LoVo (cell line): ENCODE results near the gene LYST.

Experiments
- DNase-seq: peaks from one replicate; pipeline ENCODE4 v3.0.0-alpha.2; 2016; ENCODE audit warnings: low spot score

LYST gene

GRCh38 chr1:235888119-235888643 lies 21.5 kb upstream of the LYST start:
- no peak for DNase-seq

GRCh38 chr1:235887676-235888075 lies 21.0 kb upstream of the LYST start:
- no peak for DNase-seq

- no peak for DNase-seq
Measured at GRCh38 chr1:235885655-235886262, 19.1 kb upstream of the LYST start.

- peak; percentile 50 for DNase-seq
Measured at GRCh38 chr1:235883261-235883927, 16.7 kb upstream of the LYST start.

GRCh38 chr1:235882816-235883215 lies 16.1 kb upstream of the LYST start:
- no peak for DNase-seq

GRCh38 chr1:235881930-235882700 lies 15.4 kb upstream of the LYST start:
- no peak for DNase-seq

- no peak for DNase-seq
Measured at GRCh38 chr1:235878082-235878811, 11.5 kb upstream of the LYST start.

GRCh38 chr1:235876402-235876841 lies 9.7 kb upstream of the LYST start:
- no peak for DNase-seq

GRCh38 chr1:235875036-235875597 lies 8.4 kb upstream of the LYST start:
- DNase-seq, result no peak

- DNase-seq, result no peak
Measured at GRCh38 chr1:235874261-235874660, 7.6 kb upstream of the LYST start.

GRCh38 chr1:235873571-235873970 lies 6.9 kb upstream of the LYST start:
- no peak for DNase-seq

- no peak for DNase-seq
Measured at GRCh38 chr1:235873045-235873444, 6.3 kb upstream of the LYST start.

GRCh38 chr1:235872270-235872669 lies 5.6 kb upstream of the LYST start:
- DNase-seq, result no peak

GRCh38 chr1:235867903-235868469 lies 1.3 kb upstream of the LYST start:
- no peak for DNase-seq

- DNase-seq, result peak; percentile 94
Measured at GRCh38 chr1:235866913-235867845, 473 bp upstream of the LYST start.

GRCh38 chr1:235865565-235866204 lies 1.0 kb downstream of the LYST start:
- DNase-seq, result no peak

GRCh38 chr1:235864931-235865525 lies 1.7 kb downstream of the LYST start:
- no peak for DNase-seq

GRCh38 chr1:235864469-235864868 lies 2.2 kb downstream of the LYST start:
- no peak for DNase-seq

- no peak for DNase-seq
Measured at GRCh38 chr1:235863699-235864093, 3.0 kb downstream of the LYST start.

GRCh38 chr1:235861857-235862256 lies 4.8 kb downstream of the LYST start:
- DNase-seq, result no peak
